ENCODE data around the gene GCHFR.

GCHFR gene

GRCh38 chr15:40808861-40809450, 45.1 kb downstream of the GCHFR start:
- no peak for DNase-seq (ENCODE audit: low read depth, low spot score)

- DNase-seq (ENCODE audit: low read depth, low spot score) = no peak
These were observed 49.0 kb downstream of the GCHFR start for GRCh38 chr15:40812721-40813425.

- no peak for DNase-seq (ENCODE audit: low read depth, low spot score)
These were observed 51.3 kb downstream of the GCHFR start for GRCh38 chr15:40815042-40815698.
